Activated naive CD8-positive, alpha-beta T cell treated with anti-CD3 and anti-CD28 coated beads, Interleukin-2, amount 10 ng/mL, durations not matched to agents 7 days and 5 days (primary cell): Measurements from ENCODE around the gene MORN3. TPM values are rescaled to one million over a fixed set of nuclear protein-coding genes. Genes with fewer than 3 reads are reported as not detected.
A peak's percentile ranks its signal among the peaks of the same experiment; 100 is the strongest.
"Not testable (repeated sequence)": the region's sequence is repeated elsewhere in the genome, so short reads cannot be mapped to it uniquely, and the experiment has no call there.

Experiments used
- ATAC-seq: fragments of 150-1000 bp; cut with Tn5 transposase; one replicate; pipeline ENCODE4 v1.10.0; 2021; ENCODE audit warnings: low read depth, moderate library complexity
- POLR2A ChIA-PET: fragments of 350-600 bp; sonication (Branson Sonifier 250); formaldehyde crosslinking; loops from one replicate; lab custom pipeline; 2021; ENCODE audit warnings: antibody characterized with exemption; lab: Charles Lee
- DNase-seq: peaks from one replicate; pipeline ENCODE4 v3.0.0; 2021
- H3K27ac Mint-ChIP-seq: one replicate; pipeline ENCODE4 v1.8.0; 2022; ENCODE audit warnings: mild to moderate bottlenecking, mixed read lengths
- H3K27me3 Mint-ChIP-seq: one replicate; pipeline ENCODE4 v1.8.0; 2022; ENCODE audit warnings: mild to moderate bottlenecking, moderate library complexity, mixed read lengths
- H3K36me3 Mint-ChIP-seq: one replicate; pipeline ENCODE4 v1.8.0; 2021; ENCODE audit warnings: mild to moderate bottlenecking, mixed read lengths
- H3K4me1 Mint-ChIP-seq: one replicate; pipeline ENCODE4 v1.8.0; 2021; ENCODE audit warnings: mixed read lengths
- H3K4me3 Mint-ChIP-seq: one replicate; pipeline ENCODE4 v1.8.0; 2022; ENCODE audit warnings: mild to moderate bottlenecking, moderate library complexity, mixed read lengths
- H3K9me3 Mint-ChIP-seq: one replicate; pipeline ENCODE4 v1.8.0; 2021; ENCODE audit warnings: mixed read lengths
- total RNA-seq, 2 experiments: library from RNA; stranded (reverse); gene quantifications; one replicate each; pipeline ENCODE4 v1.2.3, GENCODE V29; 2021

Gene MORN3
- total RNA-seq, 2 experiments from 2014 or later = 5.2 to 6.2 TPM

DNA sequence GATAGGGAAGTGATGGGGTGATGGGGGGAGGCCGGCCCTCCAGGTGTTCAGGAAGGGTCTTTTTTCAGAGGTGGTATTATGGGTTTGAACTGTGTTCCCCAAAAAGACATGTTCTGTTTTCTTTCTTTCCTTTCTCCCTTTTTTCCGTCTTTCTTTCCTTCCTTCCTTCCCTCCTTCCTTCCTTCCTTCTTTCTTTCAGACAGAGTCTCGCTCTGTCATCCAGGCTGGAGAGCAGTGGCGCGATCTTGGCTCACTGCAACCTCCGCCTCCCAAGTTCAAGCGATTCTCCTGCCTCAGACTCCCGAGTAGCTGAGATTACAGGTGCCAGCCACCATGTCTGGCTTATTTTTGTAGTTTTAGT lies 39.6 kb upstream of the MORN3 start:
- H3K9me3 Mint-ChIP-seq, POLR2A ChIA-PET, H3K4me3 Mint-ChIP-seq, ATAC-seq, H3K36me3 Mint-ChIP-seq, DNase-seq, H3K27ac Mint-ChIP-seq: not testable (repeated sequence)
- peaks cover 21% of the 10 kb centered on the region for H3K4me1 Mint-ChIP-seq
- peaks cover 19% of the 10 kb centered on the region for H3K27me3 Mint-ChIP-seq

DNA sequence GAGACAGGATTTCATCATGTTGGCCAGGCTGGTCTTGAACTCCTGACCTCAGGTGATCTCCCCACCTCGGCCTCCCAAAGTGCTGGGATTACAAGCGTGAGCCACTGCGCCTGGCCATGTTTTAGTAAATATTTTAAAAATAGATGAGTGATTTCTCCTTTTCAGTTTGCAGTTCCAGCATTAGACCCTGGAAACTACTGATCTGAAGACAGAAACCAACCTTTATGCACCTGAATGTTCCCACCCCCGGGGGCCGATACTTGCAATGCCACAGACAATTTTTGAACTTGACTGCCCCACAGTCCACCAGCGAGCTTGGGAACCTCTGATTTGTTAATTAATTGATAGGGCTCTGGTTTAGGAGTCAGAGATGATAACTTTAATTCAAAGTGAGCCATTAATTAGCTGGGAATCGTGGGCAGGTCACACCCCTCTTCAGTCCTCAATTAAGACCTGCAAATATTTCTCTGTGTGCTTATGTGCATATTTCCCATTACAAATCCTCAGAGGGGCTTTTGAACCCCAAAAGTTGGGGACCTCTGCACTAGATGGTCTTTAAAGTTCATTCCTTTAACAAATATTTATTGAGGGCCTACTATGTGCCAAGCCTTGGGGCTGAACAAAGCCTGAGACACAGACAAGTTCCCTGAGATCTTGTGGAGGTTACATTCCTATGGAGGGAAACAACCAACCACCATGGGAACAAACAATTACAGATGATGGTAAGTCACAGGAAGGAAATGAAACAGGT lies 39.0 kb upstream of the MORN3 start:
- peaks cover 19% of the 10 kb centered on the region for H3K27me3 Mint-ChIP-seq
- DNase-seq (no peak), ATAC-seq (no peak)
- H3K4me1 Mint-ChIP-seq = peaks cover 16% of the 10 kb centered on the region
- peaks cover 1% of the 10 kb centered on the region for H3K9me3 Mint-ChIP-seq
- no peak overlapping the region for H3K27ac Mint-ChIP-seq
- H3K4me3 Mint-ChIP-seq = no peak overlapping the region
- POLR2A ChIA-PET = no interaction called here
- H3K36me3 Mint-ChIP-seq = no peaks in the 10 kb centered on the region

DNA sequence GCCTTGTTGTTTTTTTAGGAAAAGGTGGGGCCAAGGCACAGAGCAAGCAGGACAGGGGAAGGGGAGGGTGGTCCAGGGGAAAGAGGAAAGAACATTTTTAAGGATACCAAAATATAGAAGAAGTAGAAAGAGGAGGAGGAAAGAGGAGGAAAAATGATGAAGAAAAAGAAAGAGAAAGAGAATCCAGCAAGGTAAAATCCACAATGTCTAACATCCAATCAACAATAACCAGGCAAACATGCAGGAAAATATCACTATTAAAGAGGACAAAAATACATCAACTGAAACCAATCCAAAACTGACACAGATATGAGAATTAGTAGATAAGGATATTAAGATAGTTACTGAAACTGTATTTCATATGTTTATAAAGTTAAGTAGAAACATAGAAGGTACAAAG lies 36.1 kb upstream of the MORN3 start:
- POLR2A ChIA-PET = no interaction called here
- Mint-ChIP-seq H3K36me3 (no peaks in the 10 kb centered on the region), H3K9me3 (peaks cover 1% of the 10 kb centered on the region), H3K4me1 (peaks cover 5% of the 10 kb centered on the region), H3K4me3 (no peak overlapping the region), H3K27me3 (peaks cover 23% of the 10 kb centered on the region), H3K27ac (no peak overlapping the region)
- ATAC-seq (no peak), DNase-seq (no peak)

DNA sequence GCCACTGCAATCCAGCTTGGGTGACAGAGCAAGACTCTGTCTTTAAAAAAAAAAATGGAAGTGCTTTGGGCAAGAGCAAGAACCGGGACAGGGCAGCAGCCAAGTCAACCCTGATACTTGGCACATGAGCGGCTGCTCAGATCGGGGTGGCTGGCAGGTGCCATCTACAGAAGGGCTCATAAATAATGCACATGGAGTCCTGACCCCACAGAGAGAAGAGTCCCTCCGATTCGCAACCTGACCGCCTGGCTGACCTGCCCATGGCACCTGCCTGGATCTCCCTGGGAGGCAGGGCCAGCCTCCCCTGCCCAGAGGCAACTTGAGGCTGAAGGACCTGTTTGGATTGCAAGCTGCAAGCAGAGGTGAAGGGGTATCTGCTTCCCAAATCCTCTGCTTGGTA lies 33.5 kb upstream of the MORN3 start:
- peaks cover 21% of the 10 kb centered on the region for H3K27me3 Mint-ChIP-seq
- no peak overlapping the region for H3K27ac Mint-ChIP-seq
- no peak overlapping the region for H3K4me3 Mint-ChIP-seq
- POLR2A ChIA-PET = interaction anchor here (1.0 kb wide), 1 partner anchor 9 kb away, joined by 3 read pairs; no protein-coding TSS in a partner anchor
- DNase-seq (no peak), ATAC-seq (no peak)
- no peaks in the 10 kb centered on the region for H3K36me3 Mint-ChIP-seq
- no peaks in the 10 kb centered on the region for H3K4me1 Mint-ChIP-seq
- H3K9me3 Mint-ChIP-seq = peaks cover 1% of the 10 kb centered on the region

DNA sequence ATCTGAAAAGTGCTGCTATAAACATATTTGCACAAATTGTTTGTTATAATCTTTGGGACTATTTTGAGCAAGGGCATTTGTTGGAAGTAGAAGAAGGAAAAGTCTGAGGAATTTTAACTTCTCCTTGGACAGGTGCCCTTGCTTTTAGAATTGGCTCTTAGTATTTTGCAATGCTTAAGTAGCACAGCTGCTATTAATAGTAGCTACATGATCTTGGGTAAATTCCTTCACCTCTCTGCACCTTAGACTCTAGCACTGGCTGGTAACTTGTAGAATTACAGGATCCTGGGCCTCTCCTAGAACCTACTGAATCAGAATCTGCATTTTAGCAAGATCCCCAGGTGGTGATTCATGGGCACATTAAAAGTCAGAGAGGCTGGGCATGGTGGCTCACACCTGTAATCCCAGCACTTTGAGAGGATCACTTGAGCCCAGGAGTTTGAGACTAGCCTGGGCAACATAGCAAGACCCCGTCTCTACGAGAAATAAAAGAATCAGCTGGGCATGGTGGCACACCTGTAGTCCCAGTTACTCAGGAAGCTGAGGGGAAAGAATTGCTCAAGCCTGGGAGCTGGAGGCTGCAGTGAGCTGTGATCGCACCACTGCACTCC lies 32.3 kb upstream of the MORN3 start:
- ATAC-seq (no peak), DNase-seq (no peak)
- no peak overlapping the region for H3K4me3 Mint-ChIP-seq
- H3K27ac Mint-ChIP-seq = no peak overlapping the region
- H3K27me3 Mint-ChIP-seq = peaks cover 21% of the 10 kb centered on the region
- H3K36me3 Mint-ChIP-seq = no peaks in the 10 kb centered on the region
- H3K4me1 Mint-ChIP-seq = no peaks in the 10 kb centered on the region
- peaks cover 1% of the 10 kb centered on the region for H3K9me3 Mint-ChIP-seq
- POLR2A ChIA-PET = interaction anchor here (0.5 to 1.0 kb wide), 3 partner anchors 10 to 83 kb away, joined by 3 read pairs; no protein-coding TSS in a partner anchor

DNA sequence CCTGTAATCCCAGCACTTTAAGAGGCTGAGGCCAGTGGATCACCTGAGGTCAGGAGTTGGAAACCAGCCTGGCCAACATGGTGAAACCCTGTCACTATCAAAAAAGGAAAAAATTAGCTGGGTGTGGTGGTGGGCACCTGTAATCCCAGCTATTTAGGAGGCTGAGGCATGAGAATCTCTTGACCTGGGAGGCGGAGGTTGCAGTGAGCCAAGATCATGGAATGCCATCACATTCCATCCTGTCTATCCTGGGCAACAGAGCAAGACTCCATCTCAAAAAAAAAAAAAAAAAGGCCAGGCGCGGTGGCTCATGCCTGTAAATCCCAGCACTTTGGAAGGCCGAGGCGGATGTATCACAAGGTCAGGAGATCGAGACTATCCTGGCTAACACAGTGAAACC lies 28.4 kb upstream of the MORN3 start:
- DNase-seq, H3K9me3 Mint-ChIP-seq, ATAC-seq, H3K27me3 Mint-ChIP-seq, H3K4me1 Mint-ChIP-seq, H3K36me3 Mint-ChIP-seq, H3K4me3 Mint-ChIP-seq, POLR2A ChIA-PET, H3K27ac Mint-ChIP-seq: not testable (repeated sequence)

DNA sequence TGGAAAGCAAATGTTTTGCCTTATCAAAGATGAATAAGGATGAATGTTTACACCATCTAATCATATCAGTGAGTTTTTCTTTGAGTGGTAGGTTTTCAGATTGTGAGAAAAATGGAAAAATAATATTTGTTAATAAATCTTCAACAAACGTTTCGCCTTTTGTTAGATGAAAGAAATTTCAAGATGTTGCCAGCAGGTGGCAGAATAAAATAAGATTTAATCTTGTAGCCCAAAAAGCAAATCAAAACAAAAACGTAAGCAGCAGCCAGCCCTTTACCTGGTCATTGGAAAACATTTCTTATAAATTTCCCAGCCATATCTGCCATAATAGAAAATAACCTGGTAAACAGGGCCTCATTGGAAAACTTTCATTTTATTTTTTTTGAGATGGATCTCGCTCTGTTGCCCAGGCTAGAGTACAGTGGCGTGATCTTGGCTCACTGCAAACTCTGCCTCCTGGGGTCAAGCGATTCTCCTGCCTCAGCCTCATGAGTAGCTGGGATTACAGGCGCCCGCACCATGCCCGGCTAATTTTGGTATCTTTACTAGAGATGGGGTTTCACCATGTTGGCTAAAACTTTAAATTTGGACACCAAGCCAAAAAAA lies 27.7 kb upstream of the MORN3 start:
- Mint-ChIP-seq H3K27me3 (peaks cover 3% of the 10 kb centered on the region), H3K36me3 (no peaks in the 10 kb centered on the region), H3K27ac (peak overlapping the region; percentile 25), H3K4me1 (no peaks in the 10 kb centered on the region), H3K9me3 (no peaks in the 10 kb centered on the region), H3K4me3 (no peak overlapping the region)
- ATAC-seq (no peak), DNase-seq (no peak)
- POLR2A ChIA-PET = interaction anchor here (1.3 kb wide), 1 partner anchor 96 kb away, joined by 5 read pairs; the partner anchor contains the start of gene RHOF

DNA sequence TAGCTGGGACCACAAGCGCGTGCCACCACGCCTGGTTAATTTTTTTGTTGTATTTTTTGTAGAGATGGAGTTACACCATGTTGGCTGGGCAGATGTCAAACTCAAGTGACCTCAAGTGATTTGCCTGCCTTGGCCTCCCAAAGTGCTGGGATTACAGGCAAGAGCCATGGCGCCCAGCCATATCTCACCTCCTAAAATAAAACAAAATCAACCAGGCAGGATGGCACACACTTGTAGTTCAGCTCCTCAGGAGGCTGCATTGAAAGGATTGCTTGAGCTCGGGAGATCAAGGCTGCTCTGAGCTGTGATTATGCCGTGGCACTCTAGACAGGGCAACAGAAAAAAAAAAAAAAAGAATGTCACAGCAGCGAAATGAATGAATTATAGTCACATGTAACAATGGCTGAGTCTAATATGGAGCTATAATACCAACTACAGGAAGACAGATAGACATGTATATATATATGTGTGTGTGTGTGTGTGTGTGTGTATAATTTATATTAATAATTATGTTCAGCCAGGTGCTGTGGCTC lies 23.8 kb upstream of the MORN3 start:
- Mint-ChIP-seq H3K36me3 (no peaks in the 10 kb centered on the region), H3K27ac (no peak overlapping the region), H3K4me1 (no peaks in the 10 kb centered on the region), H3K27me3 (no peaks in the 10 kb centered on the region), H3K4me3 (no peak overlapping the region), H3K9me3 (no peaks in the 10 kb centered on the region)
- DNase-seq = no peak
- POLR2A ChIA-PET = interaction anchor here (0.6 to 0.8 kb wide), 2 partner anchors 19 to 114 kb away, joined by 3 read pairs; partner anchors contain the start of gene TMEM120B
- no peak for ATAC-seq

DNA sequence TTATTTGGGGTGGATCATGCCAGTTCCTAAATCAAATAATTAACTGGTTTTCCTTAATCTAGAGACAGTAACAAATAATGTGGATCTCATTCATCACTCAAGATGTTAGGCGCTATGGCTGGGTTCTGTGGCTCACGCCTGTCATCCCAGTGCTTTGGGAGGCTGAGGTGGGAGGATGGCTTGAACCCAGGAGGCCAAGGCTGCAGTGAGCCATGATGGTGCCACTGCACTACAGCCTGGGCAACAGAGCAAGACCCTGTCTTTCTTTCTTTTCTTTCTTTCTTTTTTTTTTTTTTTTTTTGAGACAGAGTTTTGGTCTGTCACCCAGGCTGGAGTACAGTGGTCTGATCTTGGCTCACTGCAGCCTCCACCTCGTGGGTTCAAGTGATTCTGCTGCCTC lies 23.3 kb upstream of the MORN3 start:
- ATAC-seq, DNase-seq, H3K4me1 Mint-ChIP-seq, H3K4me3 Mint-ChIP-seq, H3K27me3 Mint-ChIP-seq, H3K36me3 Mint-ChIP-seq, H3K27ac Mint-ChIP-seq, H3K9me3 Mint-ChIP-seq, POLR2A ChIA-PET: not testable (repeated sequence)

DNA sequence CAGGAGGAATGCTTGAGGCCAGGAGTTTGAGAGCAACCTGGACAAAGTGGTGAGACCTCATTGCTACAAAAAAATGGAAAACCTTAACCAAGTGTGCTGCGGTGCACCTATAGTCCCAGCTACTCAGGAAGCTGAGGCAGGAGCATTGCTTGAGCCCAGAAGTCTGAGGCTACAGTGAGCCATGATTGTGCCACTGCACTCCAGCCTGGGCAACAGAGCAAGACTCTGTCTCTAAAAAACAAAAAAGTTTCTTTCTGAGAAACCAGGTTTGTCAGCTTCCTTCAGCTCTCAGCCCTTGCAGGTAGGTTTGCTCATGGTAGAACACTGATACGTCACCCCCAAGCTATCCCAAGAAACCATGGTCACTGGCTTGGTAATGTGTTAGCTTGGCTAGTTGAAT lies 20.0 kb upstream of the MORN3 start:
- no peak overlapping the region for H3K4me3 Mint-ChIP-seq
- DNase-seq = no peak
- H3K36me3 Mint-ChIP-seq = peaks cover 2% of the 10 kb centered on the region
- POLR2A ChIA-PET = interaction anchor here (0.9 kb wide), 1 partner anchor 22 kb away, joined by 3 read pairs; no protein-coding TSS in a partner anchor
- H3K27me3 Mint-ChIP-seq = no peaks in the 10 kb centered on the region
- H3K9me3 Mint-ChIP-seq = no peaks in the 10 kb centered on the region
- no peak for ATAC-seq
- H3K4me1 Mint-ChIP-seq = peaks cover 2% of the 10 kb centered on the region
- no peak overlapping the region for H3K27ac Mint-ChIP-seq

DNA sequence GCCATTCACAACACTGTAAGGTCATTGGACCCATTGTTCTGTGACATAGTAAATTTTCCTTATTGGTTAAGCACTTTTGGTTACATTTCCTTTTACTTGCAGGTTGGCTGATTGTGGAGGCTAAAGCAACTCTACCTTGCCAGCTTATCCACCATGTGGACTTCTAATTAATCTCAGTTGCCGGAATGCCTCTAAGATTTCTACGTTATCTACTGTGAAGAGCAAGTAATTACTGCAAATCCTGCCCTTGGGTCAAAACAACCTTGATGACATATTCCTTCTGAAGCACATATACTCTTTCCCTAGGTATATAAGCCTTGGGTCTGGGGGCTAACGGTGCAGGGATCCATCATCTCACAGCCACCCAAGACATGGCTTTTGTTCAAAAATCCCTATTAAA lies 19.5 kb upstream of the MORN3 start:
- no peak for ATAC-seq
- H3K27ac Mint-ChIP-seq = no peak overlapping the region
- peaks cover 2% of the 10 kb centered on the region for H3K36me3 Mint-ChIP-seq
- DNase-seq = no peak
- no peaks in the 10 kb centered on the region for H3K27me3 Mint-ChIP-seq
- H3K9me3 Mint-ChIP-seq = no peaks in the 10 kb centered on the region
- H3K4me3 Mint-ChIP-seq = no peak overlapping the region
- H3K4me1 Mint-ChIP-seq = peaks cover 2% of the 10 kb centered on the region
- POLR2A ChIA-PET = interaction anchor here (0.9 kb wide), 1 partner anchor 22 kb away, joined by 3 read pairs; no protein-coding TSS in a partner anchor

DNA sequence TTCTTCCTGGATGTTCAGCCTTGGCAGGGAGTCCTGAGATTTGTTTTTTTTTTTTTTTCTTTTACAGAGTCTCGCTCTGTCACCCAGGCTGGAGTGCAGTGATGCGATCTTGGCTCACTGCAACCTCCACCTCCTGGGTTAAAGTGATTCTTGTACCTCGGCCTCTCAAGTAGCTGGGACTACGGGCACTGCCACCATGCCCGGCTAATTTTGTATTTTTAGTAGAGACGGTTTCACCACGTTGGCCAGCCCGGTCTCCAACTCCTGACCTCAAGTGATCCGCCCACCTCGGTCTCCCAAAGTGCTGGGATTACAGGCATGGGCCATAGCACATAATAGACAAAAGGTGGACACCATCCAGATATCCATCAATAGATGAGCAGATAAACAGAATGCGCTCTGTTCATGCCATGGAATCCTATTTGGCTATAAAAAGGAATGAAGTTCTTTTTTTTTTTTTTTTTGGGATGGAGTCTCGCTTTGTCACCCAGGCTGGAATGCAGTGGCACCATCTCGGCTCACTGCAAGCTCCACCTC lies 10.3 kb upstream of the MORN3 start:
- H3K4me1 Mint-ChIP-seq, DNase-seq, H3K27ac Mint-ChIP-seq, ATAC-seq, H3K36me3 Mint-ChIP-seq, H3K9me3 Mint-ChIP-seq, H3K4me3 Mint-ChIP-seq, H3K27me3 Mint-ChIP-seq: not testable (repeated sequence)
- POLR2A ChIA-PET = interaction anchor here (0.7 to 1.0 kb wide), 3 partner anchors 53 to 218 kb away, joined by 3 to 7 read pairs (median 4); partner anchors contain the start of gene ORAI1

DNA sequence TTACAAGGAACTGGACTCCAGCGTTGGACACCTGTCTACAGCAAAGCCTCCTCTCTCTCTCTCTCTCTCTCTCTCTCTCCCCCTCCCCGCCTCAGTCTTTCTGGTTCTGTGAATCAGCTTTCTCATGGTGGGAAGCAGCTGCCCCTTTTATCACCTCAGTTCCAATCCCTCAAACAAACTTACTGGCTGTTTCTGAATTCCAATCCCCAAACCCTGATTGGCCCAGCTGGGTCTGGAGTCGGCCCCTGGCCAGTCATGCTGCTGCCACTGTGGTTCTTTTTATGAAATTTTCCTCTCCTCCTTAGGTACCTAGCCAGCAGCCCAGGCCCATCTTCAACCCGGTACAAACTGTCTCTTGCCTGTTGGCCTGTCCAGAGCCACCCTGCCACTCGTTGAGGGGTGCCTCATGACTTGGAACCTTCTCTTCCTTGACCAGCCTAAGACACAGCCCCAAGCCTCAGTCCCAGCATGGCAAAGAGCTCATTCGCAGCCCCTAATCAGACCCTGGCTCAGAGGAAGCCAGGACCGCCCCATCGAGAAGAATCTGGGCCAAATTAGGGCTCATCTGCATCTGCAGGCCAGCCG lies 9.4 kb upstream of the MORN3 start:
- peaks cover 7% of the 10 kb centered on the region for H3K4me1 Mint-ChIP-seq
- H3K27ac Mint-ChIP-seq = no peak overlapping the region
- POLR2A ChIA-PET = interaction anchor here (0.6 to 1.0 kb wide), 2 partner anchors 52 to 615 kb away, joined by 3 to 7 read pairs; partner anchors contain the start of gene ORAI1
- no peaks in the 10 kb centered on the region for H3K27me3 Mint-ChIP-seq
- no peak overlapping the region for H3K4me3 Mint-ChIP-seq
- no peaks in the 10 kb centered on the region for H3K36me3 Mint-ChIP-seq
- no peak for ATAC-seq
- DNase-seq = no peak
- no peaks in the 10 kb centered on the region for H3K9me3 Mint-ChIP-seq
